Neural progenitor cell (in vitro differentiated cells): ENCODE measurements around the gene TRMT5. TPM values are rescaled to one million over a fixed set of nuclear protein-coding genes. Genes with fewer than 3 reads are reported as not detected.
A peak's percentile ranks its signal among the peaks of the same experiment; 100 is the strongest.

ENCODE experiments used
- DNase-seq: peaks from one replicate; pipeline ENCODE4 v3.0.0-alpha.2; 2016; ENCODE audit warnings: low spot score
- H2AFZ ChIP-seq: fragments of 200-600 bp; sonication (generic); replicated peaks from 2 replicates; pipeline ENCODE4 v1.6.1; 2016; ENCODE audit warnings: antibody characterized with exemption
- H3F3A ChIP-seq: fragments of 200-600 bp; sonication (generic); 2 replicates; pipeline ENCODE4 v1.6.1; 2016; ENCODE audit warnings: antibody characterized with exemption, low read depth
- H3K27ac ChIP-seq: fragments of 200-600 bp; sonication (generic); 2 replicates; pipeline ENCODE4 v1.5.1; 2016; ENCODE audit warnings: mild to moderate bottlenecking
- H3K27me3 ChIP-seq: fragments of 200-600 bp; sonication (generic); 2 replicates; pipeline ENCODE4 v1.6.1; 2016; ENCODE audit warnings: mild to moderate bottlenecking, moderate library complexity
- H3K36me3 ChIP-seq: fragments of 200-600 bp; sonication (generic); 2 replicates; pipeline ENCODE4 v1.5.1; 2016
- H3K4me1 ChIP-seq: fragments of 200-600 bp; sonication (generic); 2 replicates; pipeline ENCODE4 v1.6.1; 2016; ENCODE audit warnings: mixed run types
- H3K4me2 ChIP-seq: fragments of 200-600 bp; sonication (generic); 2 replicates; pipeline ENCODE4 v1.6.1; 2016
- H3K4me3 ChIP-seq: fragments of 200-600 bp; sonication (generic); 2 replicates; pipeline ENCODE4 v1.5.1; 2016
- H3K79me2 ChIP-seq: fragments of 200-600 bp; sonication (generic); 2 replicates; pipeline ENCODE4 v1.6.1; 2016; ENCODE audit warnings: low read depth
- H3K9ac ChIP-seq: fragments of 200-600 bp; sonication (generic); 2 replicates; pipeline ENCODE4 v1.6.1; 2016
- H3K9me3 ChIP-seq: fragments of 200-600 bp; sonication (generic); 2 replicates; pipeline ENCODE4 v1.5.1; 2016; ENCODE audit warnings: low read depth
- H4K20me1 ChIP-seq: fragments of 200-600 bp; sonication (generic); 2 replicates; pipeline ENCODE4 v1.6.1; 2016; ENCODE audit warnings: low read depth
- H3K27ac Mint-ChIP-seq: 3 replicates; pipeline ENCODE4 v1.8.0; 2021; ENCODE audit warnings: mixed read lengths
- H3K27me3 Mint-ChIP-seq: 2 replicates; pipeline ENCODE4 v1.8.0; 2022; ENCODE audit warnings: low read depth, mild to moderate bottlenecking, inconsistent platforms, moderate library complexity, mixed read lengths; ENCODE audit not compliant: insufficient read depth
- H3K36me3 Mint-ChIP-seq: 3 replicates; pipeline ENCODE4 v1.8.0; 2021; ENCODE audit warnings: mixed read lengths
- H3K4me1 Mint-ChIP-seq: 3 replicates; pipeline ENCODE4 v1.8.0; 2021; ENCODE audit warnings: mixed read lengths
- H3K4me3 Mint-ChIP-seq: 3 replicates; pipeline ENCODE4 v1.8.0; 2021; ENCODE audit warnings: mild to moderate bottlenecking, moderate library complexity, mixed read lengths
- H3K9me3 Mint-ChIP-seq: 3 replicates; pipeline ENCODE4 v1.8.0; 2020; ENCODE audit warnings: mixed read lengths
- EZH2 ChIP-seq: fragments of 200-600 bp; sonication (generic); IDR thresholded peaks from 2 replicates; pipeline ENCODE4 v1.6.1; 2017; ENCODE audit warnings: antibody characterized with exemption, mild to moderate bottlenecking, moderate library complexity
- EZH2phosphoT487 ChIP-seq: fragments of 200-600 bp; sonication (generic); IDR thresholded peaks from 2 replicates; pipeline ENCODE4 v1.6.1; 2017; ENCODE audit warnings: antibody characterized with exemption
- total RNA-seq: library from RNA; depleted of rRNA; stranded (reverse); fragments of >200 nt; gene quantifications from 2 replicates; pipeline ENCODE4 v1.2.3, GENCODE V29; 2015; ENCODE audit warnings: low replicate concordance
- TF ChIP-seq, protein P1 (sequence below): fragments of 200-600 bp; sonication (generic); IDR thresholded peaks from 2 replicates; pipeline ENCODE4 v1.5.1; 2017; ENCODE audit warnings: antibody characterized with exemption, mild to moderate bottlenecking

The TRMT5 gene
- total RNA-seq, 1 donor from 2014 or later = 25.7 TPM

GRCh38 chr14:60933920-60934655, 46.8 kb downstream of the TRMT5 start:
- Histone ChIP-seq H3K79me2 (no peaks in the 10 kb centered on the region), H3K27me3 (no peaks in the 10 kb centered on the region), H3K9me3 (no peaks in the 10 kb centered on the region), H3K4me1 (peaks cover 9% of the 10 kb centered on the region), H3K9ac (no peak overlapping the region), H3K4me2 (no peak overlapping the region), H3K4me3 (no peak overlapping the region), H2AFZ (no peak overlapping the region), H3F3A (peaks cover 4% of the 10 kb centered on the region), H3K27ac (no peak overlapping the region), H4K20me1 (peaks cover 2% of the 10 kb centered on the region), H3K36me3 (no peaks in the 10 kb centered on the region)
- Mint-ChIP-seq H3K4me1 (peaks cover 5% of the 10 kb centered on the region), H3K27me3 (no peaks in the 10 kb centered on the region), H3K4me3 (no peak overlapping the region), H3K36me3 (no peaks in the 10 kb centered on the region), H3K27ac (no peak overlapping the region), H3K9me3 (peaks cover 5% of the 10 kb centered on the region)
- DNase-seq = no peak
- TF ChIP-seq, protein P1, sequence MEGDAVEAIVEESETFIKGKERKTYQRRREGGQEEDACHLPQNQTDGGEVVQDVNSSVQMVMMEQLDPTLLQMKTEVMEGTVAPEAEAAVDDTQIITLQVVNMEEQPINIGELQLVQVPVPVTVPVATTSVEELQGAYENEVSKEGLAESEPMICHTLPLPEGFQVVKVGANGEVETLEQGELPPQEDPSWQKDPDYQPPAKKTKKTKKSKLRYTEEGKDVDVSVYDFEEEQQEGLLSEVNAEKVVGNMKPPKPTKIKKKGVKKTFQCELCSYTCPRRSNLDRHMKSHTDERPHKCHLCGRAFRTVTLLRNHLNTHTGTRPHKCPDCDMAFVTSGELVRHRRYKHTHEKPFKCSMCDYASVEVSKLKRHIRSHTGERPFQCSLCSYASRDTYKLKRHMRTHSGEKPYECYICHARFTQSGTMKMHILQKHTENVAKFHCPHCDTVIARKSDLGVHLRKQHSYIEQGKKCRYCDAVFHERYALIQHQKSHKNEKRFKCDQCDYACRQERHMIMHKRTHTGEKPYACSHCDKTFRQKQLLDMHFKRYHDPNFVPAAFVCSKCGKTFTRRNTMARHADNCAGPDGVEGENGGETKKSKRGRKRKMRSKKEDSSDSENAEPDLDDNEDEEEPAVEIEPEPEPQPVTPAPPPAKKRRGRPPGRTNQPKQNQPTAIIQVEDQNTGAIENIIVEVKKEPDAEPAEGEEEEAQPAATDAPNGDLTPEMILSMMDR = no peak
- TF ChIP-seq EZH2 (no peak), EZH2phosphoT487 (no peak)

DNA sequence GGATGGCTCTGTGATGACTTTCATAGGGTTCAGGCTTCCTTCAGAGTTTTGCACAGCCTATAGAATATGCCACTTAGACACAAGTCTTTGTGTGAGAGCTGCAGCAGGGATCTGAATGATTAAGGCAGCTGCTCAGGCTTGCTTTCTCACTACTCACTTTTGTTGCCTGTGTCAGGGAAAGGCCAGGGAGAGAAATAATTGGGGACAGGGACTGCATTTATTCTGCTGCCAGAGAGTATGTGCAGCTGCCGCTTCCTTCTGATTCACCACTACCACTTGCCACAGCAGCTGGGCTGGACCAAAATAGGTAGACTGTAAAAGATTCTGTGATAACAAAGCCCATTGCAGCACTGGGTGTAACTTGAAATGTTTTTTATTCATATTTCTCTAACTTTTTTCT, 49.7 kb downstream of the TRMT5 start:
- Mint-ChIP-seq H3K27ac (peak overlapping the region; percentile 13), H3K36me3 (no peaks in the 10 kb centered on the region), H3K4me3 (no peak overlapping the region), H3K27me3 (no peaks in the 10 kb centered on the region), H3K9me3 (peaks cover 3% of the 10 kb centered on the region), H3K4me1 (peaks cover 5% of the 10 kb centered on the region)
- Histone ChIP-seq H3K27ac (no peak overlapping the region), H3K4me1 (peaks cover 9% of the 10 kb centered on the region), H3K79me2 (no peaks in the 10 kb centered on the region), H3K27me3 (no peaks in the 10 kb centered on the region), H3K4me3 (no peak overlapping the region), H4K20me1 (peaks cover 2% of the 10 kb centered on the region), H3K36me3 (no peaks in the 10 kb centered on the region), H3K9ac (no peak overlapping the region), H3K9me3 (no peaks in the 10 kb centered on the region), H3K4me2 (peak overlapping the region; percentile 0), H3F3A (peaks cover 4% of the 10 kb centered on the region), H2AFZ (no peak overlapping the region)
- TF ChIP-seq, protein P1 = no peak
- TF ChIP-seq EZH2 (no peak), EZH2phosphoT487 (no peak)
- peak; percentile 37 for DNase-seq

DNA sequence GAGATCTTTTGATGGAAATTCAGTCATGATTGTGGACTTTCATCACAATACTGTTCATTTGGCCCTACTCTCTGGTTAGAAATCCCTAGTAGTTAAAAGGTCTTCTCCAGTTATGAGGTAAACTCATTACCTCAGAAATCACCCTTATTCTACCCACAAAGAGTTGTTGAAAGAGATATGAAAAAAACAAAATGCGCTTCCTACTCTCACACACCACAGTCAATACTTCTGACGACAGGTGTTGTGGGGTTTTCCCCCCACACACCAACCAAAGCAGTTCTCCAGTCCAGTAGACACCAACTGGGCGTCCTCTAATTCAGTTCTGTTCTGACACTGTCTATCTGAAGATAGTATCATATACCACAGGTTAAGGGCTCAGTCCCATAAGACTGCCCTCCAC, 54.9 kb downstream of the TRMT5 start:
- H4K20me1 ChIP-seq = no peaks in the 10 kb centered on the region
- H3K9me3 ChIP-seq = no peaks in the 10 kb centered on the region
- no peak overlapping the region for H3K4me3 ChIP-seq
- H3K36me3 ChIP-seq = no peaks in the 10 kb centered on the region
- H3K27ac Mint-ChIP-seq = no peak overlapping the region
- H3K9me3 Mint-ChIP-seq = no peaks in the 10 kb centered on the region
- no peak overlapping the region for H3K9ac ChIP-seq
- H3K27me3 Mint-ChIP-seq = no peaks in the 10 kb centered on the region
- peaks cover 4% of the 10 kb centered on the region for H3K4me1 ChIP-seq
- no peak overlapping the region for H3K4me3 Mint-ChIP-seq
- peaks cover under 1% of the 10 kb centered on the region for H3K4me1 Mint-ChIP-seq
- TF ChIP-seq EZH2 = no peak
- no peak for TF ChIP-seq EZH2phosphoT487
- TF ChIP-seq, protein P1 = no peak
- no peak overlapping the region for H3K4me2 ChIP-seq
- H3K27me3 ChIP-seq = no peaks in the 10 kb centered on the region
- H2AFZ ChIP-seq = no peak overlapping the region
- DNase-seq = no peak
- no peaks in the 10 kb centered on the region for H3K36me3 Mint-ChIP-seq
- no peak overlapping the region for H3K27ac ChIP-seq
- peaks cover 3% of the 10 kb centered on the region for H3F3A ChIP-seq
- no peaks in the 10 kb centered on the region for H3K79me2 ChIP-seq
